OCI-LY1 (cell line): ENCODE results near the gene MED15.

Experiments used
- H2AFZ ChIP-seq: fragments of 200-600 bp; sonication (generic), shearing (Covaris generic); 2 replicates; pipeline ENCODE4 v1.6.0; 2014; ENCODE audit warnings: antibody characterized with exemption, mild to moderate bottlenecking, low read length
- H3F3A ChIP-seq: fragments of 200-600 bp; sonication (generic), shearing (Covaris generic); 2 replicates; pipeline ENCODE4 v1.6.0; 2014; ENCODE audit warnings: mild to moderate bottlenecking, antibody characterized with exemption, low read length, moderate library complexity; ENCODE audit not compliant: insufficient read depth
- H3K27ac ChIP-seq: fragments of 200-600 bp; sonication (generic); 2 replicates; pipeline ENCODE4 v1.5.1; 2014; ENCODE audit warnings: low read length, mixed run types, mild to moderate bottlenecking, low read depth; ENCODE audit not compliant: poor library complexity, severe bottlenecking
- H3K27me3 ChIP-seq: fragments of 200-600 bp; sonication (generic); 2 replicates; pipeline ENCODE4 v1.6.0; 2014; ENCODE audit warnings: antibody characterized with exemption, mild to moderate bottlenecking, low read length, moderate library complexity; ENCODE audit not compliant: insufficient read depth
- H3K36me3 ChIP-seq: fragments of 200-600 bp; sonication (generic); 2 replicates; pipeline ENCODE4 v1.6.1; 2014; ENCODE audit warnings: mild to moderate bottlenecking, antibody characterized with exemption, low read length, moderate library complexity, mixed read lengths; ENCODE audit not compliant: insufficient read depth
- H3K4me1 ChIP-seq: fragments of 200-600 bp; sonication (generic); 2 replicates; pipeline ENCODE4 v1.5.1; 2014; ENCODE audit warnings: mild to moderate bottlenecking, low read length, moderate library complexity; ENCODE audit not compliant: insufficient read depth, severe bottlenecking
- H3K4me2 ChIP-seq: fragments of 200-600 bp; sonication (generic), shearing (Covaris generic); 2 replicates; pipeline ENCODE4 v1.6.1; 2014; ENCODE audit warnings: low read length
- H3K4me3 ChIP-seq: fragments of 200-600 bp; sonication (generic); 2 replicates; pipeline ENCODE4 v1.5.1; 2014; ENCODE audit warnings: low read length, low read depth, mild to moderate bottlenecking, mixed read lengths; ENCODE audit not compliant: poor library complexity, severe bottlenecking
- H3K79me2 ChIP-seq: fragments of 200-600 bp; shearing (Covaris generic); 2 replicates; pipeline ENCODE4 v1.6.1; 2016; ENCODE audit warnings: mixed run types, low read length, mixed read lengths; ENCODE audit not compliant: insufficient read depth
- H3K9ac ChIP-seq: fragments of 200-600 bp; sonication (generic), shearing (Covaris generic); 2 replicates; pipeline ENCODE4 v1.6.1; 2014; ENCODE audit warnings: mild to moderate bottlenecking, low read length, mixed read lengths
- H3K9me2 ChIP-seq: fragments of 200-600 bp; sonication (generic), shearing (Covaris generic); 2 replicates; pipeline ENCODE4 v1.6.1; 2014; ENCODE audit warnings: low read depth, mild to moderate bottlenecking, low read length, mixed read lengths
- H3K9me3 ChIP-seq: fragments of 200-600 bp; shearing (Covaris generic); 2 replicates; pipeline ENCODE4 v1.6.1; 2014; ENCODE audit warnings: low read length, mixed read lengths
- H4K20me1 ChIP-seq: fragments of 200-600 bp; sonication (generic), shearing (Covaris generic); 2 replicates; pipeline ENCODE4 v1.6.0; 2016; ENCODE audit warnings: mild to moderate bottlenecking, low read length; ENCODE audit not compliant: insufficient read depth
- CTCF ChIP-seq: fragments of 200-600 bp; sonication (generic), shearing (Covaris generic); IDR thresholded peaks from 2 replicates; pipeline ENCODE4 v1.5.1; 2017; ENCODE audit warnings: mild to moderate bottlenecking, antibody characterized with exemption, low read length, moderate library complexity, mixed read lengths
- EZH2 ChIP-seq: fragments of 200-600 bp; sonication (generic), shearing (Covaris generic); IDR thresholded peaks from 2 replicates; pipeline ENCODE4 v1.8.0; 2017; ENCODE audit warnings: borderline replicate concordance, mixed run types, mild to moderate bottlenecking, antibody characterized with exemption, low read length, moderate library complexity, mixed read lengths

MED15 gene

GRCh38 chr22:20548806-20549205 is 41.4 kb downstream of the MED15 start:
- Histone ChIP-seq H4K20me1 (no peaks in the 10 kb centered on the region), H3K27ac (no peak overlapping the region), H3F3A (no peaks in the 10 kb centered on the region), H3K36me3 (peaks cover 43% of the 10 kb centered on the region), H2AFZ (no peak overlapping the region), H3K9me3 (peaks cover 2% of the 10 kb centered on the region; the same call in 1 of the 2 replicates), H3K4me2 (no peak overlapping the region; the same call in 1 of the 2 replicates), H3K4me1 (peaks cover 41% of the 10 kb centered on the region), H3K9ac (no peak overlapping the region), H3K9me2 (no peaks in the 10 kb centered on the region), H3K4me3 (no peak overlapping the region), H3K79me2 (peaks cover 3% of the 10 kb centered on the region), H3K27me3 (no peaks in the 10 kb centered on the region)
- TF ChIP-seq EZH2 (no peak), CTCF (no peak)

DNA sequence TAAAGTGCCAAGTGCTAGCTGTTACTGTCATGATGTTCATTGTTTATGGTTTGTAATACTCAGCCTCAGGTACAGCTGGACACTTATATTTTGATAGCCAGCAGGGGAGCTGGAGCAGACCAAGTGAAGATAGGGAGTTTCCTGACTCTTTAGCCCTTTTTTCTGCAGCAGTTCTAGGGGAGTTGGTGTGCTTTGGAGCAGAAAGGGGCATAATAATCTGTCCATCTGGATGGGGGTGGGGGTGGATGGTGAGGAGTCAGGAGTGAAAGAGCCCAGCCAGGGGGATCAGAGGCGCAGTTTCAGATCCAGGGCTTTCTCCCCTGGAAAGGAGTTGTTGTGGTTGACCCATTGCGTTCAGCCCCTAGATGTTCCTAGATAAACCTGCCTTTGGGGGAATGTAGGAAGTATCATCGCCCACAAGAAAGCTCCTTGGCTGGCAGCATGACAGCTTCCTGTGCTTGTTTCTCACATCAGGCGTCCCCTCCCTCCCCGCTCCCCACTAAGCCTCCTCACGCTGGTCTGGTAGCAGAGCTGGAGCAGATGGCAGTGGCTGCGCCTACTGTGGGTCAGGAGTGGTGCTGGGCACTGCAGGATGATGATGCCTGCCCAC is 41.9 kb downstream of the MED15 start:
- no peaks in the 10 kb centered on the region for H4K20me1 ChIP-seq
- H3K27me3 ChIP-seq, result no peaks in the 10 kb centered on the region
- H3K79me2 ChIP-seq, result peaks cover 3% of the 10 kb centered on the region

GRCh38 chr22:20550057-20550817 is 42.8 kb downstream of the MED15 start:
- Histone ChIP-seq H3K36me3 (peaks cover 44% of the 10 kb centered on the region), H3K79me2 (peaks cover 3% of the 10 kb centered on the region), H3K27me3 (no peaks in the 10 kb centered on the region), H2AFZ (no peak overlapping the region), H3K27ac (peak overlapping the region; percentile 77), H3F3A (no peaks in the 10 kb centered on the region), H3K4me2 (peak overlapping the region; percentile 44; the same call in 1 of the 2 replicates), H3K4me1 (peaks cover 41% of the 10 kb centered on the region), H3K9ac (no peak overlapping the region; the same call in 1 of the 2 replicates), H3K9me3 (no peaks in the 10 kb centered on the region), H4K20me1 (no peaks in the 10 kb centered on the region), H3K4me3 (no peak overlapping the region), H3K9me2 (no peaks in the 10 kb centered on the region)
- TF ChIP-seq EZH2 (no peak), CTCF (no peak)

More for the DNA sequence above, 41.9 kb downstream of the MED15 start:
- TF ChIP-seq CTCF, result no peak
- no peak for TF ChIP-seq EZH2
- Histone ChIP-seq H3K27ac (peak overlapping the region; percentile 77), H3K9me3 (no peaks in the 10 kb centered on the region), H3F3A (no peaks in the 10 kb centered on the region), H3K9me2 (no peaks in the 10 kb centered on the region), H3K4me3 (no peak overlapping the region), H3K9ac (no peak overlapping the region; the same call in 1 of the 2 replicates), H3K4me1 (peaks cover 41% of the 10 kb centered on the region), H3K4me2 (peak overlapping the region; percentile 40), H2AFZ (no peak overlapping the region), H3K36me3 (peaks cover 43% of the 10 kb centered on the region)
